ACHN (cell line): ENCODE measurements around the gene GRIA3.
"Not testable (repeated sequence)": the region's sequence is repeated elsewhere in the genome, so short reads cannot be mapped to it uniquely, and the experiment has no call there.

Experiments used
- DNase-seq: peaks from one replicate; pipeline ENCODE4 v3.0.0-alpha.2; 2015
- in situ Hi-C: cut with HindIII; loops from 2 replicates; pipeline ENCODE4 v1.10.0; 2017; ENCODE audit warnings: low sequenced_read_pairs, low pct_ligation_motif_present, low pct_unique_long_range_greater_than_20kb

GRIA3 gene

GRCh38 chrX:123256378-123256777 lies 72.3 kb downstream of the GRIA3 start:
- in situ Hi-C loops, result no loop called here
- DNase-seq, result no peak

- in situ Hi-C loops, result no loop called here
- no peak for DNase-seq
Measured at GRCh38 chrX:123260920-123261418, 76.9 kb downstream of the GRIA3 start.

- in situ Hi-C loops, result no loop called here
- no peak for DNase-seq
Measured at GRCh38 chrX:123263270-123263669, 79.2 kb downstream of the GRIA3 start.

- in situ Hi-C loops, result no loop called here
- no peak for DNase-seq
Measured at GRCh38 chrX:123263747-123264146, 79.7 kb downstream of the GRIA3 start.

- in situ Hi-C loops, result no loop called here
- DNase-seq, result no peak
Measured at GRCh38 chrX:123267220-123267619, 83.1 kb downstream of the GRIA3 start.

- in situ Hi-C loops, result no loop called here
- no peak for DNase-seq
Measured at GRCh38 chrX:123271902-123272301, 87.8 kb downstream of the GRIA3 start.

GRCh38 chrX:123272630-123273029 lies 88.6 kb downstream of the GRIA3 start:
- no peak for DNase-seq
- in situ Hi-C loops, result no loop called here

GRCh38 chrX:123274796-123275195 lies 90.7 kb downstream of the GRIA3 start:
- in situ Hi-C loops, result no loop called here
- DNase-seq, result no peak

- no peak for DNase-seq
- in situ Hi-C loops, result no loop called here
Measured at GRCh38 chrX:123277347-123277746, 93.3 kb downstream of the GRIA3 start.

GRCh38 chrX:123277821-123278220 lies 93.7 kb downstream of the GRIA3 start:
- DNase-seq, result no peak
- in situ Hi-C loops, result no loop called here

GRCh38 chrX:123282241-123282640 lies 98.2 kb downstream of the GRIA3 start:
- in situ Hi-C loops, result no loop called here

GRCh38 chrX:123283407-123283806 lies 99.3 kb downstream of the GRIA3 start:
- in situ Hi-C loops, DNase-seq: not testable (repeated sequence)

More at GRCh38 chrX:123282241-123282640, 98.2 kb downstream of the GRIA3 start:
- DNase-seq, result no peak

- DNase-seq, result no peak
- in situ Hi-C loops, result no loop called here
Measured at GRCh38 chrX:123291623-123292022, 107.5 kb downstream of the GRIA3 start.

- in situ Hi-C loops, result no loop called here
- no peak for DNase-seq
Measured at GRCh38 chrX:123298026-123298425, 113.9 kb downstream of the GRIA3 start.

GRCh38 chrX:123303429-123303828 lies 119.4 kb downstream of the GRIA3 start:
- DNase-seq, result no peak
- in situ Hi-C loops, result no loop called here

- in situ Hi-C loops, result no loop called here
- no peak for DNase-seq
Measured at GRCh38 chrX:123308658-123309057, 124.6 kb downstream of the GRIA3 start.

- in situ Hi-C loops, result no loop called here
- DNase-seq, result no peak
Measured at GRCh38 chrX:123310112-123310511, 126.0 kb downstream of the GRIA3 start.

- in situ Hi-C loops, result no loop called here
Measured at GRCh38 chrX:123311486-123311885, 127.4 kb downstream of the GRIA3 start.

GRCh38 chrX:123313486-123313885 lies 129.4 kb downstream of the GRIA3 start:
- in situ Hi-C loops, result no loop called here
- DNase-seq, result no peak

More at GRCh38 chrX:123311486-123311885, 127.4 kb downstream of the GRIA3 start:
- no peak for DNase-seq

GRCh38 chrX:123320622-123321021 lies 136.5 kb downstream of the GRIA3 start:
- no peak for DNase-seq
- in situ Hi-C loops, result no loop called here

GRCh38 chrX:123322536-123322935 lies 138.5 kb downstream of the GRIA3 start:
- in situ Hi-C loops, result no loop called here
- no peak for DNase-seq
